ENCODE results near the gene ATP9B. TPM values are rescaled to one million over a fixed set of nuclear protein-coding genes. Genes with fewer than 3 reads are reported as not detected.

ATP9B gene
- total RNA-seq, 1 donor from 2014 or later, result 69.1 TPM

GRCh38 chr18:79203017-79203605, 133.9 kb downstream of the ATP9B start:
- no peak for DNase-seq

- no peak for DNase-seq
Observed at GRCh38 chr18:79204889-79205807, 136.0 kb downstream of the ATP9B start.

GRCh38 chr18:79206444-79206843, 137.2 kb downstream of the ATP9B start:
- DNase-seq, result no peak

- no peak for DNase-seq
Observed at GRCh38 chr18:79208906-79209305, 139.7 kb downstream of the ATP9B start.

GRCh38 chr18:79210002-79210910, 141.1 kb downstream of the ATP9B start:
- no peak for DNase-seq

DNA sequence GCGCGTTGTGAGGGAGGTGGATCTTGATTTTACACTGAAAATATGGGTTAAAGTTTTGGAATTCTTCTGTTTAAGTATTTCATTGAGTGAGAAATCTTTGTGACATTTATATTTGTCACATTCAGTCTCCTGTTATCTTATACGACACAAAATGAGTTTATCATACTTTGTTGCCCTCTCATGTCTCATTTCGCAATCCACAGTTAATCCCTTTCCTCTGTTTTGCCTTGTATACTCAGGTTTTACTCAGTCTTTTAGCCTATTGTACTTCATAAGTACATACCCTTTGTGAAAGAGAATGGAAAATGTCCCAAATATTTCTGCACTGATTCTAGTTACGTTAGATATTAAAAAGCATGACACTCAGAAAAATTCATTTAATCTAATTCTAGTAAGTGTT, 142.7 kb downstream of the ATP9B start:
- no peak for DNase-seq

DNA sequence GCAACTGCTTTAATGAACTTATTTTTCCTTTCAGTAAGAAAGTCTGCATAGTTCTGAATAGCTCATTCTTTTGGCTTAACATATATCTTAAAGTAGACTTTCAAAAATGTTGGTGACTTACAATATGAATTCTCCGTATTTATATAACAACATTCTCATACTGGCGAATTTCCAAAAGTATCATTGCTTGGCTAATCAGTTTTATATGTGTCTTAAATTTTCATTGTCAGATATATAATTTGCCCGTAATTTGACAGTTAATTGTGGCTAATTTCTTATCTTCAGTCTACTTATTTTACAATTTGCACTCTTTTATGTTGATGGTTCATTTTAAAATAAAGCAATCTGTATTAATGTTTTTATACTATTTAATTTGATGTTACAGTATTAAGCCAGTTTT, 144.9 kb downstream of the ATP9B start:
- no peak for DNase-seq

GRCh38 chr18:79216176-79216575, 147.0 kb downstream of the ATP9B start:
- no peak for DNase-seq

DNA sequence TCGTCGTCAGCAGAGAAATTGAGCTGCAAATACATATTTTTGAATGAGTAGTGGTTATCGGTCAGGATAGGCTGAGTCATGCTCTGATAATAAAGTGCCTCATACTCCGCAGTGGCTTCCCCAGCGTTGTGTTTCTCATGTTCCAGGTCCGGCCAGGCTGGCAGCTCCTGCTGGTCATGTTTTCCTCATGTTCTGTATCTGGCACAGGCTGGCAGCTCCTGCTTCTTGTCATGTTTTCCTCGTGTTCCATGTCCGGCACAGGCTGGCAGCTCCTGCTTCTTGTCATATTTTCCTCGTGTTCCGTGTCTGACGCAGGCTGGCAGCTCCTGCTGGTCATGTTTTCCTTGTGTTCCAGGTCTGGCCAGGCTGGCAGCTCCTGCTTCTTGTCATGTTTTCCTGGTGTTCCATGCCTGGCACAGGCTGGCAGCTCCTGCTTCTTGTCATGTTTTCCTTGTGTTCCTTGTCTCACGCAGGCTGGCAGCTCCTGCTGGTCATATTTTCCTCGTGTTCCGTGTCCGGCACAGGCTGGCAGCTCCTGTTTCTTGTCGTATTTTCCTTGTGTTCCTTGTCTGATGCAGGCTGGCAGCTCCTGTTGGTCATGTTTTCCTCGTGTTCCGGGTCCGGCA, 148.9 kb downstream of the ATP9B start:
- peak; percentile 37 for DNase-seq

GRCh38 chr18:79218605-79219190, 149.5 kb downstream of the ATP9B start:
- DNase-seq, result no peak

GRCh38 chr18:79221136-79221535, 151.9 kb downstream of the ATP9B start:
- DNase-seq, result no peak

GRCh38 chr18:79222790-79223189, 153.6 kb downstream of the ATP9B start:
- no peak for DNase-seq

DNA sequence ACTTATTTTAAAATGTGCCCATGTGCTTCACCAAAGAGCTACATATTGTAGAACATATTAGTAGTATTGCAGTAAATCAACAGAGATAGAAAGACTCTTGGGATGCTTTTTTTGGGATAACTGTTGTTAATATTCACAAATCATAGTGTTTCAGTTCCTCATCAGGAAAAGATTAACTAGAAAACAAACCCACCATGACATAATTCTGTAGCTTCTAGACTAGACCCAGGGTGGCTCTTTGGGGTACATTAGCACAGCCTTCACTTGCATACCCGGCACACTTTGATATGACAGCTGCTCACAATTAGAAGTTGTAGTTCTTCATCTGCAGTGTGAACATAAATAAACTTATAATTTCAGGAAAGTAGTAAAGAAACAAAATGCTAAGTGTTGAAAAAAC, 154.2 kb downstream of the ATP9B start:
- DNase-seq, result no peak

- DNase-seq, result no peak
Observed at GRCh38 chr18:79224381-79224780, 155.2 kb downstream of the ATP9B start.

DNA sequence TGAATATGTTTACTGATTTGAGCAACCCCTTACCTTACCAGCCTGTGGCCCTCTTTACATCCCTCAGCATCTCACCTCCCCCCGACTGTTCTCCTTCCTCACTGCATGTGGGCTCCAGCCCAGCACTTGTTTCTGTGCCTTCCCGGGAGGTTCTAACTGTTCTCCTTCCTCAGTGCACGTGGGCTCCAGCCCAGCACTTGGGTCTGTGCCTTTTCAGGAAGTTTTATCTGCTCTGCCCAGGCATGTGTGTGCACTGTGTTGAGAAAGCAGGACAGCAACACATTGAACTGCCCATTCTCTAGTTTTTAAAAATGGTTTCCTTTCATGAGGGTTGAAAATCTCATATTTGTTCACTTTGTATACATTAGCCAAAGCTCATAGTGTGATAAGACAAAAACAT, 158.4 kb downstream of the ATP9B start:
- DNase-seq, result no peak

- no peak for DNase-seq
Observed at GRCh38 chr18:79229431-79229830, 160.2 kb downstream of the ATP9B start.

DNA sequence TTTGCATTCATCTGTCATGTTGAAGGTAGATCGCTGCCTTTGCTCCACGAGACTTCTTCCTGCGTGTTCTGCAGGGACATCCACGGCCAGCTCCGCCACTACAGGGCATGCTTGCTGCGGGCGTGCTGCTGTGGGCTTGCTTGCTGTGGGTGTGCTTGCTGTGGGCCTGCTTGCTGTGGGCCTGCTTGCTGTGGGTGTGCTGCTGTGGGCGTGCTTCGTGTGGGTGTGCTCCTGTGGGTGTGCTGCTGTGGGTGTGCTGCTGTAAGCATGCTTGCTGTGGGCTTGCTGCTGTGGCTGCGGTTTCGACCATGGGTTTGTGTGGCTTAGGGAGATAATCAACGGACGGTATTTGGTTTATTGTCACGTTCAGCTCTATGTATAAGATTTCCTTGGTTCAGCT, 165.2 kb downstream of the ATP9B start:
- no peak for DNase-seq

DNA sequence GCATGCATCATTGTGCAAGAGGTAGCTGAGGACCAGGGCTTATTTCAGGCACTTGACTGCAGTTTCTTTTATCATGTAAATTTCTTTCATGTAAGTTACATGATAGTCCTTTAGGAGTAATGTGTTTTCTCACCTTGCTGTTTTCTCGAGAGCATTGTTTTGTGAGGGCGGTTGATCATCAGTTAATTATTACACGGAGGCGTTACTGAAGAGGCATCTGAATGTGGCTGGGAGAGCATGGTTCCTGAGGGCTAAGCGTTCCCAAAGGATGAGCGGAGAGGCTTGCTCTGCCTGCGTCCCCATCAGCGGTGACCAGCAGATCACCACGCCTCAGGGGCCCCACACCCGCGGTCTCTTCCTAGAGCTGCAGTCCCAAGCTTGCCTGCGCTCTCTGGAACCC, 170.4 kb downstream of the ATP9B start:
- DNase-seq, result no peak

DNA sequence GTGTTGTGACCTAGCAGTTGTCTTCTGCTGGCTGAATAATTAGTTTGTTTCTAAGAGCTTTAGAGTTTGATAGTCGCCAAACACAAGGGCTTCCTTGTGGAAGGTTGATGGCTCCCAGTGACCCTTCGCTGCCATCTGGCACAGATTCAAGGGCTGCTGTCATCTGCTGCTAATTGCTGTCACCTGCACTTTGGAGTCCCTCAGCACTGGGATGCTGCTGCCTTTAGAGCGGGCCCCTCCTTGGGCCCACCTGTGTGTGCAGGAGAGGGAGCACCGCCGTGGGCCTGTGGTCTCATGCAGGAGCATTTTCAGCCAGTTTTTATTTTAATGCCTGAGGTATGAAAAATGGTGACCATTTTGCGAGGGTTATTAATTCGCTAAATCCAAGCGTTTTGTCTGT, 172.6 kb downstream of the ATP9B start:
- no peak for DNase-seq

GRCh38 chr18:79242246-79242645, 173.1 kb downstream of the ATP9B start:
- no peak for DNase-seq

DNA sequence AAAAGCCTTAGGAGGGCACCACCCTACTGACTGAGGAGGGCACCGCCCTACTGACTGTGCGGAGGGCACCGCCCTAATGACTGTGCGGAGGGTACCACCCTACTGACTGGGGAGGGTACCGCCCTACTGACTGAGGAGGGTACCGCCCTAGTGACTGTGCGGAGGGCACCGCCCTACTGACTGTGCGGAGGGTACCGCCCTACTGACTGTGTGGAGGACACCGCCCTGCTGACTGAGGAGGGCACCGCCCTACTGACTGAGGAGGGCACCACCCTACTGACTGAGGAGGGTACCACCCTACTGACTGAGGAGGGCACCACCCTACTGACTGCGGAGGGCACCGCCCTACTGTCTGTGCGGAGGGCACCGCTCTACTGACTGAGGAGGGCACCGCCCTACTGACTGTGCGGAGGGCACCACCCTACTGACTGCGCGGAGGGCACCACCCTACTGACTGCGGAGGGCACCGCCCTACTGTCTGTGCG, 176.4 kb downstream of the ATP9B start:
- no peak for DNase-seq

Measured in occipital lobe (tissue), 2 donors.